GM13976 (cell line): ENCODE measurements around the gene IFNA4.

Source experiments
- DNase-seq: peaks from one replicate; pipeline ENCODE4 v3.0.0; 2012; ENCODE audit warnings: low spot score
- in situ Hi-C: fragments of 300-500 bp; cut with MboI; formaldehyde crosslinking; loops from one replicate; pipeline ENCODE4 v1.12.0; 2022; ENCODE audit warnings: low sequenced_read_pairs, mixed read lengths, inconsistent platforms; ENCODE audit not compliant: unreplicated experiment
- TF ChIP-seq, protein P1 (sequence below): IDR thresholded peaks from 2 replicates; pipeline ENCODE4 v1.5.1; 2012; ENCODE audit warnings: borderline replicate concordance, mild to moderate bottlenecking; ENCODE audit not compliant: insufficient read depth; ENCODE audit errors: extremely low read depth, missing control alignments, control extremely low read depth

Gene IFNA4

DNA sequence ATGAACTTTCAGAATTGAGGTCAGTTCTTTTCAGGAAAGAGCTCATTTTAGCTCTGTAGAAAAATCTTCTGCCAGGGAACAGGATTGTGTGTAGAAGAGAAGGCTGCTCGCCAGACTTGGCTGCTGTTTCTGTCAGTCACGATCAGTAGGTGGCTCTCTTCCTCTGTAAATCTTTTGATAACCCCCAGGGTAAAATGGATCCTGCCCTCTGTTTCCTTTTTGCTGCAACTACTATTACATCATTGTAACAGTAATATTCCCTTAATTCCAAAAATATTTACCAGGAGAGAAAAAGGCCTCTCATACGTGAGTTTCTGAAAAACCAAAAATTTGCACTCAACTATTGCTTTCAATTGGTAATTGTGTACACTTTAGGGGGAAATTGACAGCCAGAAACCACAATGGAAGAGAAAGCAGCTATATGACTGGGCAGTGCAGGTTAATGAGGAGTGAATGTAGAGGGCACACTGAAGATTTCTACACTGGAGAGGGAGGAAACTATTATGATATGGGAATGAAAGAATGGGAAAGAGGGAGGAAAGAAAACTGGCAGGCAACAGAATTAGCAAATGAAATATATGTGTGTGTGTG, 33.3 kb downstream of the IFNA4 start:
- in situ Hi-C loops, result no loop called here
- peak; percentile 38 for DNase-seq
- TF ChIP-seq, protein P1, sequence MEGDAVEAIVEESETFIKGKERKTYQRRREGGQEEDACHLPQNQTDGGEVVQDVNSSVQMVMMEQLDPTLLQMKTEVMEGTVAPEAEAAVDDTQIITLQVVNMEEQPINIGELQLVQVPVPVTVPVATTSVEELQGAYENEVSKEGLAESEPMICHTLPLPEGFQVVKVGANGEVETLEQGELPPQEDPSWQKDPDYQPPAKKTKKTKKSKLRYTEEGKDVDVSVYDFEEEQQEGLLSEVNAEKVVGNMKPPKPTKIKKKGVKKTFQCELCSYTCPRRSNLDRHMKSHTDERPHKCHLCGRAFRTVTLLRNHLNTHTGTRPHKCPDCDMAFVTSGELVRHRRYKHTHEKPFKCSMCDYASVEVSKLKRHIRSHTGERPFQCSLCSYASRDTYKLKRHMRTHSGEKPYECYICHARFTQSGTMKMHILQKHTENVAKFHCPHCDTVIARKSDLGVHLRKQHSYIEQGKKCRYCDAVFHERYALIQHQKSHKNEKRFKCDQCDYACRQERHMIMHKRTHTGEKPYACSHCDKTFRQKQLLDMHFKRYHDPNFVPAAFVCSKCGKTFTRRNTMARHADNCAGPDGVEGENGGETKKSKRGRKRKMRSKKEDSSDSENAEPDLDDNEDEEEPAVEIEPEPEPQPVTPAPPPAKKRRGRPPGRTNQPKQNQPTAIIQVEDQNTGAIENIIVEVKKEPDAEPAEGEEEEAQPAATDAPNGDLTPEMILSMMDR, result peak; percentile 37

DNA sequence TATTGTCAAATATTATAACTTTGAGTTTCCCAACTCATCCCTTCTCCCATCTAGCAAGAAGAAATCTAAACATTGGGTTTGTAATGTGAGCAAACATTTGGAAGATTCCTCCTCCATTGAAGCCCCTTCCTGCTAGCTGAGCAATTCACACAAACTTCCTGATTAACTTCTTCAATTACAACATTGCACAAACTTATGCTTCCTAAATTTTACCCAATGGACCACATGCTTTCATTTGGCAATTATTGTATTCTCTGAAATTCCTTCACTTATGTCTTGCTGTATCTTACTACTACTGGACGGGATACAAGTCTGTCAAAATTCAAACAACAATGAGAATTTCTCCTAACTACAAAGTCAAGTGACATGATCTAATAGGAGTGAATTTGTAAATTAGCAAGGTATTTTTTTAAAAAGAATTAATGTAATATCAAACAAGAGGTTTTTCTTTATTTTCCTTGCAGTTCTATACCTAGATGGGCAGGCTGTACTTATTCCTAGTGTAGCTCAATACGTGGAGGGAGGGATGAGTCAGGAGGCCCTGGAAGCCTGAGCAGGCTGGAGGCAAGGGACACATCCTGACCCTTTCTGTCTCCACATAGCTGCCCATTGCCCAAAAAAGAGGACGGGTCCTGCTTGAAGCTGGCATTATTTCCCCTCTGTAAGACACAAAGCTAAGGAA, 33.9 kb downstream of the IFNA4 start:
- DNase-seq, result no peak
- TF ChIP-seq, protein P1, result no peak

DNA sequence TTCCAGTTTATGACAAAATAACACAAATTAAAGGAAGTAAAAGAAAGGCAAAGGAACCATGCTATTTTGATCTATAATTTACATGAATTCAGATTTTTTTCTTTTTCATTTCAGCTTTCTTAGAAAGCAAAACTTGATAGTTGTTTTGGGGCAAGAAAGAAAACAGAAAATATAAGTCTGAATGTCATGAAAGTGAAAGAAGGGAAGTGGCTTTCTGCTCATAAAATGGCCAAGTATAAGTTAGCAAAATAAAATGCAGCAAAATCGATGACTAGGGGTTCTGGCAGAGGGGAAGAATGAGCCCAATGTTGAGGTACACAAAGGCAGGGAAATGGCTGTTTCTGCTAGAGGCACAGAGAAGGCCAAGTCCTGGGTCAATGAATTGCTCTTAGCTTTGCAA, 42.8 kb downstream of the IFNA4 start:
- in situ Hi-C loops, result no loop called here
- peak; percentile 21 for DNase-seq
- TF ChIP-seq, protein P1, result no peak

More for the DNA sequence above, 33.9 kb downstream of the IFNA4 start:
- in situ Hi-C loops, result no loop called here

DNA sequence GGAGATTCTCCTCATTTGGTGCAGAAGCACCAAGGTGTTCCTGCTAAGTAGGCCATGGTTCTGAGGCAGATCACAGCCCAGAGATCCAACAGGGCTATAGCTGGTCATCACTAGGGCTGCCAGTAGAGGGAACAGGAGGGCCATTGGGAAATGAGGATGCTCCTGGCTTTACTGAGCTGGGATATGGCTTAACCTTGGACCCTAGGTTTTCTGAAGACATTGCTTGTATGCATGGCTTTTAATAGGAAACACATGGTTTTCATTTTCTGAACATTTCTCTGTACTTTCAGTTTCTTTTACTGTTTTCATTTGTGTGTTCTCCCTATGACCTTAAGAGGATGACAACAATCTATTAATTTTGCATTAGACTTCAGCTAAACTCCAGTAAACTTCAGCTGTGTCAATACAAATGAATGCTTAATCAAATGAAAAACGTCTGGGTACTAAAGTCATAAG, 45.9 kb downstream of the IFNA4 start, which contains the start of gene IFNW1:
Gene IFNW1 (minus strand): TSS at position 406 of the 456 bp plus-strand sequence. CDS start 262 bp downstream, at position 144.
- peak; percentile 17 for DNase-seq
- in situ Hi-C loops, result no loop called here
- TF ChIP-seq, protein P1, result no peak

DNA sequence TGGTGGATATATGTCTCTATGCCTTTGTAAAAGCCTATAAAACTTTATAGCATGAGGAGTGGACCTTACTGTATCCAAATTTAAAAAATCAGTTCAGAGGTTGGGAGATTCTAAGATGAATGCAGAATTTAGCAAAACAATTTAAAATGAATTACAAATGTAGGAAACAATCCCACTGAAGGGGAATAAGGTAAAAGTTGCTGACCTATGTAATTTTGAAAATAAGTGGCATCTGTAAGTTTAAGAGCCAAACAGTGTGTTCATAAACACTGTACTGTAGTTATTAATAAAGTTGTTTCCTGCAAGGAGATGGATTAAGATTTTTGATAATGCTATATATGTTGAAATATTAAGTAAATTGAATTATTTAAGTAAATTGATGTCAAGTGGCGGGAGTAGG, 50.4 kb downstream of the IFNA4 start:
- in situ Hi-C loops, result no loop called here
- TF ChIP-seq, protein P1, result no peak
- no peak for DNase-seq
